Renal cortical epithelial cell (primary cell): Measurements from ENCODE around the gene COG2. TPM values are rescaled to one million over a fixed set of nuclear protein-coding genes. Genes with fewer than 3 reads are reported as not detected.

Source experiments
- DNase-seq: peaks from one replicate; pipeline ENCODE4 v3.0.0-alpha.2; 2011; ENCODE audit warnings: low read depth
- total RNA-seq: library from RNA; depleted of rRNA; stranded (reverse); fragments of >200 nt; gene quantifications from 2 replicates; pipeline ENCODE4 v1.2.3, GENCODE V29; 2014

COG2 gene
- total RNA-seq, 1 donor from 2014 or later = 39.4 TPM

GRCh38 chr1:230700132-230700531 lies 57.9 kb downstream of the COG2 start:
- no peak for DNase-seq

- no peak for DNase-seq
Observed at GRCh38 chr1:230701434-230701833, 59.2 kb downstream of the COG2 start.

- no peak for DNase-seq
Observed at GRCh38 chr1:230701895-230702768, 59.9 kb downstream of the COG2 start.

- DNase-seq = no peak
Observed at GRCh38 chr1:230702934-230703678, 60.8 kb downstream of the COG2 start.

DNA sequence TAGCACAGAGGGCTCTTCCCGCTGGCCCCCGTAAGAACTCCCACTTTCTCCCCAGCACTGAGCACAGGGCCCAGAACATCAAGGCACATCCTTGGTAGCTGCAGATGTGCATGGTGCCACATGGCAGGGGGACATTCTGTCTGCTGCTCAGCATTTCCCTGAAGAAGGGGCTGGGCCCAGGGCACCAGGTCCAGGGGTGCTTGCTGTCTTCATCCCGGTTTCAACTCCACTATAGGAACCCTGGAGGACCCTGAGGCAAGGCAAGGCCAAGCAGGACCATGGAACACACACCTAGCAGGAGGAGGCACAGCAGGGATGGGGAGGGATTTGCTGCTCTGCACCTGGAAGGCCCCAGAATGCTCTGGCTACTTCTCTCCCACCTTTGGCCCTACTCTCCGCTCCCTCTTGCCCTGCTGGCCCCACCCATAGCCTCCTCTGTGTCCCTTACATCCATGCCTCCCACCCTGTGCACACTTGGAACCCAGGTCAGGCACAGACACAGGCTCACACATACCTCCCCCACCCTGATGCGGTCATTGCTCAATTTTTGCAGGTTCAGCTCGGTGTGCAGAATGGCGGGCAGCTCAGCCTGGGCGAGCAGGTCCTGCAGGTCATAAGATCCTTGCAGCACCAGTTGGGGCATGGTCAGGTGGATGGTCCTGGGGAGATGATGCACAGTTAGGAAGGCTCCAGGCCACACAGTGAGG lies 61.6 kb downstream of the COG2 start:
- DNase-seq = no peak

DNA sequence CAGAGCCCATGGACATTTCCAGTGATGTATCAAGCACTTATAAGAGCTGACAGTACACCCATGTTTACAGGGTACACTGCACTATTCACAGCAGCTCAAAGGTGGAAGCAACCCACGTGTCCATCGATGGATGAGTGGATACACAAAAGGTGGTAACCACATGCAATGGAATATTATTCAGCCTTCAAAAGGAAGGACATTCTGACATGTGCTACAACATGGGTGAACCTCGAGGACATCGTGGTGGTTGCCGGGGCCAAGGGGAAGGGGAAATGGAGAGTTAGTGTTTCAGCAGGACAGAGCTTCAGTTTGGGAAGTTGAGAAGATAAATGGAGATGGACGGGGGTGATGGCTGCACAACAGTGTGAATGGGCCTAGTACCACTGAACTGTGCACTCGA lies 62.5 kb downstream of the COG2 start:
- DNase-seq = no peak

GRCh38 chr1:230705289-230706019 lies 63.2 kb downstream of the COG2 start:
- no peak for DNase-seq

DNA sequence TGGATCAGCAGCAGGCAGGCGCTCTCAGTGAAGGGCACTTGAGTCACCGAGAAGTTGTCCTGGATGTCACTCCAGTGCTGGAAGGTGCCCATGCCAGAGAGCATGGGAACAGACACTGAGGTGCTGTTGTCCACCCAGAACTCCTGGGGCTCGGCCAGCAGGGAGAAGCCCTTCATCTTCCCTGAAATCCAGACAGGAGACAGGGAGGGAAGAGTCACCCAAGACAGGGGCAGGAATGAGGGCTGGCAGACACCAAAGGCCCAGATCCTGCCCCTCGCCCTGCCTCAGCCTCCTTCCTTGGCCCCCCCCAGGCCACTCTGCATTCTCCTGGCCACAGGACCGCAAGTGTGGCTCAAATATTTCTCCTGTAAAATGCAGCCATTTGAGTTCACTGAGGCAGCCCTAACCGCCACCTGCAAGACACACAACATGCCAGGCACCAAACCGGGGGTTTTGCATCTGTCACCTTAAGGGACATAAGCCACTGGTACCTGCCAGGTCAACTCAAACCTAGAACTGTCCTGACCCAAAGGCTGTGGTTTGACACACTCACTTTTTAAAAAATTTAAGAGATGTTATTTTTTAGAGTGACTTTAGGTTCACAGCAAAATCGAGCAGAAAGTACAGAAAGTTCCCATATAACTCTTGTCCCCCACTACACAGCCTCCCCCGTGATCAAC lies 63.9 kb downstream of the COG2 start:
- DNase-seq = no peak

DNA sequence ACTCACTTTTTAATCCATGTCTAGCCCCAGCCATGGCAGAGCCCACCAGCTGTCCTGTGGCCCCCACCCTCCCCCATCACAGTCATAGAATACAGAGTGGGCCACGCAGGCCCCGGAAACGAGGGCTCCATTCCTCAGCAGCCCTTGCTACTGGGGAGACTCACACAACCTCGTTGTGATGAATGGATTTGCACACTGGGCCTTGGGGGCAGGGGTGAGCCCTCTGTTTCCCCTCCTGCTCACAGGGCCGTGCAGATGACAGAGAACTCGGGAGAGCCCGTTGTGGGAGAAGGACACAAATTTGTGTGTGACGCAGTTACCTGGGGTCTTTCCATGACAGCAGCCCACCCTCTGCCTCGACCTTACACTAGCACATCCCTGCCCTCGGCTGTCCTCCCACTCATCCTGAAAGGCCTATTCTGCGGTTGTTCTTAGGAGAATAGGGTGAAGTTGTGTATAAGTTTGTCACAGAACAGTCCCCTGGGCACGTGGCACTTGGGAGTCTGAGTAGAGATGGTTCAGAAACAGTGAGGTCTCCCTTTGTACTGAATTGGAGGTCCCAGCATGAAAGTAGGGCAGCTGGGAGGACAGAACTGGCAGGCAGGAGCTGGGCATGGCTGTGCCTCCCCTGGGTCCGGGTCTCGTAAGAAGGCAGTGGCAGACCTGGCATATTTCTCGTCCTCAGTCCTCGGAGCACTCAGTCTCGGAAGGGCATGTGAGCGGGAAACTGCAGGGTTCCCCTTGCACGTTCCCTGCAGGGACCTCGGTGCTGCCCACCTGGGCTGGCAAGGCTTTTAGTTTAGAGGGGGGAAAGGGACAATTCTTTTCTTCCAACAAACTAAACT lies 64.8 kb downstream of the COG2 start:
- DNase-seq = no peak

DNA sequence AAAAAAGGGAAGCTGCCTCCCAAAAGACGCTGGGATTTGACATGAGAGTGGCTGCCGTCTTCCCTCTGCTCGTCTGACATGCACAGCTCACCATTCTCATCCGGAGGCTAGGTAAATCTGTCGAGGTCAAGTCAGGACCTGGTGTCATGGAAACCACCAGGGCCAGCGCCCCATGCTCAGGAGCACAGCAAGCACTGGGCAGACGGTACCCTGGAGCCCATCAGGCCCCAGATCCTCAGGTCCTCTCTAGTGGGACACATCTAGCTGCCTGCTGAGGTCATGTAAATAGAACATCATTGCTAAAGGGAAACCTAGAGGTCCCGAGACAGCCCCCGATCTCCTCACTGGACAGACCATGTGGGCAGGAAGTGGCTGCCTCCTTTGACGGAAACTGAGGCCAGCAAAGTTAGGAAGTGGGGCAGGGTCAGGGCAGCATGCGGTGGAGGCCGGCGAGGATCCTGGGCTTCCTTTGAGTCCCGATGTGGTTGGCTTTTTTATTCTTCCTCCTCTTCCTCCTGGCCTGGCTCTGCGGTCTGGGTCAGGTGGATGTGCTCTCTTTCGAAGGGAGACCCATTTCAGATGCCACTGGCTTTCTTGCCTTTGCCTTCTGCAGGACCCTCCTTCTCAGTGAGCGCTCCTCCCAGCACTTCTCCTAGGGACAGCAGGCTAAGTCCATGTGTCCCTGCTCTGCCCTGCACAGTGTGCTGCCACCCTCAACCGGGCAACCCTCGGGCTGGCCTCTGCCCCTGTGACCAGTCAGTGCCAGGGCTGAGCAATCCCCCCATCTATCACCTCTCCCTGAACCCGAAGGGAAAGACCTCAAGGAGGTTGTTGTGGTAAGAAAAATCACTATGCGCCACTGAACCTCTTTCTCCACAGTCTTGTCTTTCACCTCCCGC lies 65.7 kb downstream of the COG2 start:
- DNase-seq = no peak

DNA sequence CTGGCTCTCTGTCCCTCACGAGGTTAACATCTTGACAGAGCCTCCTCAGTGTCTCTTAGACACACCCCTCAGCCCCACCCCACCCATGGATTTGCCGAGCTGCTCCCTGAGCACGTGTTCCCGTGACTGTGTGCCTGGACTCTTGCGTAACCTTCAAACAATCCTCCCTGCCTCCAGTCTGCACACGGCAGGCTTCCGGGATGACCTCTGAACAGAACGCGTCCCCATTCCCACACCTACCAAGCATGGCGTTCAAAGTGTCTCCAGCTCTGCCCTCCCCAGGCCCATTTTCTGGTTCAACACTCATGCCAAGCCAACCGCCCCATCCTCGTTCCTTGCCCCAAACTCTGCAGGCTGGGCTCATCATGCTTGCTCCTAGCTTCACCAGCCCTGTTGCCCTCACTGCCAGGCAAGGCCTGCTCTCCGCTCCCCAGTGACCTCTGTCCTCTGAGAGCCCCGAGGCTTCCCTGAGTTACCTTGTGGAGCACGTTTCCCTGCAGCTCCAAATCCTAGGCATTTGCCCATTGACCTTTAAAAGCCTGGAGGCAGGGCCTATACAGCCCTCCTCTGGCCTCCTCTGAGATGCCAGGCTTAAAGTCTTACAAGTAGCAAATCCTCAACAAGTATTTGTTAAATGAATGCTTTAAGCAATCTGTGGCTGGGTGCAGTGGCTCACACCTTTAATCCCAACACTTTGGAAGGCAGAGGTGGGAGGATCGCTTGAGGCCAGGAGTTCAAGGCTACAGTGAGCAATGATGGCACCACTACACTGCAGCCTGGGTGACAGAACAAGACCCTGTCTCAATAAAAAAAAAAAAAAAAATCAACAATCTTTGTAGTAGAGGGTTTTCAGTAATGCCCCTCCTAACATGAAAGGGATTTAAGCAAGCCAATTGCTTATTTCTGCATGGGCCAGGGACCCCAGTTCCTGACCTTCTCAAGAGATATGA lies 66.6 kb downstream of the COG2 start:
- DNase-seq = peak; percentile 66

DNA sequence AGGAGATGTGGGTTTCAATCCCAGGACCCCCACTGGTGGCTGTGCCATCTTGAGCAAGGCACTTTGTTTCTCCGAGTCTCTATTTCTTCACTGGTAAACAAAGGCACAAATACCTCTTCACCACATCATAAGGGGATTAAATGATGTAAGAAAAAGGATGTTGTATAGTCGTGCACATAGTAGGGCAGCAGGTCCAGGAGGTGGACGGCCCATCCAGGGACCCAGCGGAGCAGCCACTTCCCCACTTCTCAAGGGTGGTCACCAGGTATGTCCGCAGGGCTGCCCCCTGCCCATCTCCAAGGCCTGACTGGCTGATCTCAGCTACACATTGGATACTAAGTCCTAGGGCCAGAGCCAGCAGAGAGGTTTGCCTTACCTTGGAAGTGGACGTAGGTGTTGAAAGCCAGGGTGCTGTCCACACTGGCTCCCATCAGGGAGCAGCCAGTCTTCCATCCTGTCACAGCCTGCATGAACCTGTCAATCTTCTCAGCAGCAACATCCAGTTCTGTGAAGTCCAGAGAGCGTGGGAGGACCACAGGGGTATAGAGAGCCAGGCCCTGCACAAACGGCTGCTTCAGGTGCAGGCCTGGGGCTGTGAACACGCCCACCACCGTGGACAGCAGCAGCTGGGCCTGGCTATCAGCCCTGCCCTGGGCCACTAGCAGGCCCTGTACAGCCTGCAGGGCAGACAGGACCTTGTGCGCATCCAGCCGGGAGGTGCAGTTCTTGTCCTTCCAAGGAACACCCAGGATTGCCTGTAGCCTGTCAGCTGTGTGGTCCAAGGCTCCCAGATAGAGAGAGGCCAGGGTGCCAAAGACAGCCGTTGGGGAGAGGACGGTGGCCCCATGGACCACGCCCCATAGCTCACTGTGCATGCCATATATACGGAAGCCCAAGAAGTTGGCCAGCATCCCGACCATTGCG lies 67.6 kb downstream of the COG2 start:
- DNase-seq = no peak

DNA sequence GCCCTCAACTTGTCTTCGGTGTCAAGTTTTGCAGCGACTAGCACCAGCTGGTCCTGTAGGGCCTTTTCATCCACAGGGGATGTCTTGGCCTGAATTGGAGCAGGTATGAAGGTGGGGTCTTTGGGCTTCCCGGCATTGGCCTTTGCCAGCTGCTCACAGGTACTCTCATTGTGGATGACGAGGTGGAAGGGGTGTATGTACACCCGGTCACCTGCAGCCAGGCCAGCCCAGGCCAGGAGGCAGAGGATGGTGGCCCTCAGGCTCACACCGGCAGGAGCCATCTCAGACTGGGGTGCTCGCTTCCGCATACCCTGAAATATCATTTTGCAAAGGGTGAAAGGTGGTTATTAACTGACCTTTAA lies 68.2 kb downstream of the COG2 start:
- no peak for DNase-seq

DNA sequence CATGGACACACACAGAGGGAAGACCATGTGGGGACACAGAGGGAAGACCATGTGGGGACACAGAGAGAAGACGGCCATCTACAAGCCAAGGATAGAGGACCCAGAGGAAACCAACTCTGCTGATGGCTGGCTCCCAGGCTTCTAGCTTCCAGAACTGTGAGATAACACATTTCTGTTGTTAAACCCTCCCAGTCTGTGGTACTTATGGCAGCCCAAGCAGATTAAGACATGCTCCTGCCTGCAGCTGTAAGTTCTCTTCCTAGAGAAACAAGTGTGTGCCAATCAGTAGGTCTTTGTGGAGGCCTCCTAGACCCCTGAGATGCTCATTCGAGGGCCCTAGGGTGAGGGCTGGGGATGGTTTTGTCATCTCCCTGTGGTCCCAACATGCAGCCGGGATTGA lies 69.0 kb downstream of the COG2 start:
- no peak for DNase-seq

DNA sequence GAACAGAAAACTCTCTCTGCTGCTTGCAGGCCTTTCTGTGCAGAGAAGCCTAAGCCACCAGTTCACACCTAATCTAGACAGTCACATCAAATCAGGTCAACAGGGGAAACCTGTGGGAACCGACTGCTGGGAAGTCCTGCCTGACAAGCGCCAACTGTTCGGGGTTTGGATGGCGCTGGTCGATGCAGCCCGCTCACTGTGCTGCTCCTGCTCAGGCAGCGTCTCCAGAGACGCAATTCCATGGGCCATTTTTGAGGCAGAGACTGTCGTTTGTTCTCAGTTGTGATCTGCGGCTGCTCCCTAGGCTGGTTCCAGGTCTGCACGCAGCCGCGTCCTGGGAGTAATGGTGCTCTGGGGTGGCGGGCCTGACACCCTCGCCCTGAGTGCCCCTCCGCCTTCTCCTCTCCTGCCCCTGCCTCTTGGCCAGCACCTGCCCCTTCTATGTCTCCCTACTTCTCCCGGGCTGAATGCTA lies 70.2 kb downstream of the COG2 start:
- no peak for DNase-seq

- DNase-seq = no peak
Observed at GRCh38 chr1:230713138-230713537, 70.9 kb downstream of the COG2 start.

GRCh38 chr1:230713547-230713914 lies 71.2 kb downstream of the COG2 start:
- no peak for DNase-seq
